ENCODE data around the gene FRMD1. TPM values are rescaled to one million over a fixed set of nuclear protein-coding genes. Genes with fewer than 3 reads are reported as not detected.

Gene FRMD1
- total RNA-seq, 1 experiment from 2014 or later, result not detected

GRCh38 chr6:168044521-168045130 is 34.4 kb downstream of the FRMD1 start:
- Histone ChIP-seq H3K36me3 (replicated peaks; ENCODE audit: control insufficient read depth, insufficient read depth, low read length) (no peaks in the 10 kb centered on the region), H3K27me3 (ENCODE audit: control insufficient read depth, insufficient read depth, low read length) (no peaks in the 10 kb centered on the region), H3K4me3 (ENCODE audit: insufficient read depth, low read depth, low read length) (no peak overlapping the region)
- peak; percentile 63 for DNase-seq

GRCh38 chr6:168043848-168044415 is 35.1 kb downstream of the FRMD1 start:
- Histone ChIP-seq H3K36me3 (replicated peaks; ENCODE audit: control insufficient read depth, insufficient read depth, low read length) (no peaks in the 10 kb centered on the region), H3K4me3 (ENCODE audit: insufficient read depth, low read depth, low read length) (no peak overlapping the region), H3K27me3 (ENCODE audit: control insufficient read depth, insufficient read depth, low read length) (no peaks in the 10 kb centered on the region)
- DNase-seq, result peak; percentile 63

GRCh38 chr6:168043193-168043847 is 35.7 kb downstream of the FRMD1 start:
- Histone ChIP-seq H3K4me3 (ENCODE audit: insufficient read depth, low read depth, low read length) (no peak overlapping the region), H3K27me3 (ENCODE audit: control insufficient read depth, insufficient read depth, low read length) (no peaks in the 10 kb centered on the region), H3K36me3 (replicated peaks; ENCODE audit: control insufficient read depth, insufficient read depth, low read length) (no peaks in the 10 kb centered on the region)
- DNase-seq, result peak; percentile 50

- no peaks in the 10 kb centered on the region for H3K27me3 ChIP-seq (ENCODE audit: control insufficient read depth, insufficient read depth, low read length)
- DNase-seq, result no peak
- no peaks in the 10 kb centered on the region for H3K36me3 ChIP-seq (replicated peaks; ENCODE audit: control insufficient read depth, insufficient read depth, low read length)
- no peak overlapping the region for H3K4me3 ChIP-seq (ENCODE audit: insufficient read depth, low read depth, low read length)
Observed at GRCh38 chr6:168042426-168043192, 36.4 kb downstream of the FRMD1 start.

GRCh38 chr6:168041928-168042327 is 37.1 kb downstream of the FRMD1 start:
- Histone ChIP-seq H3K36me3 (replicated peaks; ENCODE audit: control insufficient read depth, insufficient read depth, low read length) (no peaks in the 10 kb centered on the region), H3K4me3 (ENCODE audit: insufficient read depth, low read depth, low read length) (no peak overlapping the region), H3K27me3 (ENCODE audit: control insufficient read depth, insufficient read depth, low read length) (no peaks in the 10 kb centered on the region)
- DNase-seq, result no peak

- no peak for DNase-seq
- H3K36me3 ChIP-seq (replicated peaks; ENCODE audit: control insufficient read depth, insufficient read depth, low read length), result no peaks in the 10 kb centered on the region
- no peak overlapping the region for H3K4me3 ChIP-seq (ENCODE audit: insufficient read depth, low read depth, low read length)
- H3K27me3 ChIP-seq (ENCODE audit: control insufficient read depth, insufficient read depth, low read length), result no peaks in the 10 kb centered on the region
Observed at GRCh38 chr6:168040856-168041496, 38.0 kb downstream of the FRMD1 start.

GRCh38 chr6:168039849-168040248 is 39.2 kb downstream of the FRMD1 start:
- no peaks in the 10 kb centered on the region for H3K27me3 ChIP-seq (ENCODE audit: control insufficient read depth, insufficient read depth, low read length)
- H3K4me3 ChIP-seq (ENCODE audit: insufficient read depth, low read depth, low read length), result no peak overlapping the region
- DNase-seq, result no peak
- no peaks in the 10 kb centered on the region for H3K36me3 ChIP-seq (replicated peaks; ENCODE audit: control insufficient read depth, insufficient read depth, low read length)

GRCh38 chr6:168039301-168039700 is 39.7 kb downstream of the FRMD1 start:
- peak; percentile 23 for DNase-seq
- no peaks in the 10 kb centered on the region for H3K27me3 ChIP-seq (ENCODE audit: control insufficient read depth, insufficient read depth, low read length)
- H3K36me3 ChIP-seq (replicated peaks; ENCODE audit: control insufficient read depth, insufficient read depth, low read length), result no peaks in the 10 kb centered on the region
- H3K4me3 ChIP-seq (ENCODE audit: insufficient read depth, low read depth, low read length), result no peak overlapping the region

- no peak overlapping the region for H3K4me3 ChIP-seq (ENCODE audit: insufficient read depth, low read depth, low read length)
- no peaks in the 10 kb centered on the region for H3K36me3 ChIP-seq (replicated peaks; ENCODE audit: control insufficient read depth, insufficient read depth, low read length)
- no peak for DNase-seq
- H3K27me3 ChIP-seq (ENCODE audit: control insufficient read depth, insufficient read depth, low read length), result no peaks in the 10 kb centered on the region
Observed at GRCh38 chr6:168038576-168039140, 40.4 kb downstream of the FRMD1 start.

- no peak overlapping the region for H3K4me3 ChIP-seq (ENCODE audit: insufficient read depth, low read depth, low read length)
- no peaks in the 10 kb centered on the region for H3K36me3 ChIP-seq (replicated peaks; ENCODE audit: control insufficient read depth, insufficient read depth, low read length)
- no peak for DNase-seq
- H3K27me3 ChIP-seq (ENCODE audit: control insufficient read depth, insufficient read depth, low read length), result no peaks in the 10 kb centered on the region
Observed at GRCh38 chr6:168037856-168038255, 41.2 kb downstream of the FRMD1 start.

GRCh38 chr6:168037242-168037641 is 41.8 kb downstream of the FRMD1 start:
- Histone ChIP-seq H3K4me3 (ENCODE audit: insufficient read depth, low read depth, low read length) (no peak overlapping the region), H3K27me3 (ENCODE audit: control insufficient read depth, insufficient read depth, low read length) (no peaks in the 10 kb centered on the region), H3K36me3 (replicated peaks; ENCODE audit: control insufficient read depth, insufficient read depth, low read length) (no peaks in the 10 kb centered on the region)
- no peak for DNase-seq

GRCh38 chr6:168035661-168036545 is 43.1 kb downstream of the FRMD1 start:
- peak overlapping the region; percentile 1; the same call in 1 of the 2 replicates for H3K4me3 ChIP-seq (ENCODE audit: insufficient read depth, low read depth, low read length)
- H3K36me3 ChIP-seq (replicated peaks; ENCODE audit: control insufficient read depth, insufficient read depth, low read length), result no peaks in the 10 kb centered on the region
- no peaks in the 10 kb centered on the region for H3K27me3 ChIP-seq (ENCODE audit: control insufficient read depth, insufficient read depth, low read length)
- DNase-seq, result peak; percentile 51

- Histone ChIP-seq H3K4me3 (ENCODE audit: insufficient read depth, low read depth, low read length) (peak overlapping the region; percentile 4; the same call in 1 of the 2 replicates), H3K36me3 (replicated peaks; ENCODE audit: control insufficient read depth, insufficient read depth, low read length) (no peaks in the 10 kb centered on the region), H3K27me3 (ENCODE audit: control insufficient read depth, insufficient read depth, low read length) (no peaks in the 10 kb centered on the region)
- peak; percentile 85 for DNase-seq
Observed at GRCh38 chr6:168035098-168035660, 43.8 kb downstream of the FRMD1 start.
